Loucy (cell line): ENCODE data around the gene CLEC16A.
"Not testable (repeated sequence)": the region's sequence is repeated elsewhere in the genome, so short reads cannot be mapped to it uniquely, and the experiment has no call there.

Experiments
- H2AFZ ChIP-seq: fragments of 200-600 bp; sonication (generic); 2 replicates; pipeline ENCODE4 v1.6.0; 2016; ENCODE audit warnings: antibody characterized with exemption, mild to moderate bottlenecking, low read length, moderate library complexity
- H3F3A ChIP-seq: fragments of 200-600 bp; 2 replicates; pipeline ENCODE4 v1.6.0; 2016; ENCODE audit warnings: antibody characterized with exemption, low read depth, mild to moderate bottlenecking
- H3K27me3 ChIP-seq: fragments of 200-600 bp; sonication (generic); 2 replicates; pipeline ENCODE4 v1.6.1; 2014; ENCODE audit warnings: low read length, mild to moderate bottlenecking; ENCODE audit not compliant: insufficient read depth, poor library complexity, severe bottlenecking
- H3K36me3 ChIP-seq: fragments of 200-600 bp; sonication (generic); 2 replicates; pipeline ENCODE4 v1.6.1; 2016; ENCODE audit warnings: low read length; ENCODE audit not compliant: insufficient read depth
- H3K4me1 ChIP-seq: fragments of 200-600 bp; sonication (generic); 2 replicates; pipeline ENCODE4 v1.5.1; 2014; ENCODE audit warnings: low read length, mild to moderate bottlenecking; ENCODE audit not compliant: insufficient read depth, poor library complexity, severe bottlenecking
- H3K4me2 ChIP-seq: fragments of 200-600 bp; sonication (generic); 2 replicates; pipeline ENCODE4 v1.6.0; 2014; ENCODE audit warnings: antibody characterized with exemption, low read length, low read depth, mild to moderate bottlenecking; ENCODE audit not compliant: poor library complexity, severe bottlenecking
- H3K4me3 ChIP-seq: fragments of 200-600 bp; sonication (generic); 2 replicates; pipeline ENCODE4 v1.5.1; 2014; ENCODE audit warnings: low read length, mild to moderate bottlenecking, mixed read lengths; ENCODE audit not compliant: poor library complexity, severe bottlenecking
- H3K79me2 ChIP-seq: fragments of 200-600 bp; sonication (generic); 2 replicates; pipeline ENCODE4 v1.6.1; 2014; ENCODE audit warnings: low read length; ENCODE audit not compliant: insufficient read depth
- H3K9ac ChIP-seq: fragments of 200-600 bp; sonication (generic); 2 replicates; pipeline ENCODE4 v1.6.0; 2014; ENCODE audit warnings: mild to moderate bottlenecking, low read depth, low read length, moderate library complexity; ENCODE audit not compliant: poor library complexity, severe bottlenecking
- H3K9me2 ChIP-seq: fragments of 200-600 bp; sonication (generic); replicated peaks from 2 replicates; pipeline ENCODE4 v1.6.1; 2016; ENCODE audit warnings: low read depth, low read length, mixed read lengths
- H3K9me3 ChIP-seq: fragments of 200-600 bp; sonication (generic); 2 replicates; pipeline ENCODE4 v1.6.1; 2014; ENCODE audit warnings: mild to moderate bottlenecking, antibody characterized with exemption, low read length, low read depth; ENCODE audit not compliant: insufficient read depth
- H4K20me1 ChIP-seq: fragments of 200-600 bp; sonication (generic); 2 replicates; pipeline ENCODE4 v1.6.0; 2014; ENCODE audit warnings: antibody characterized with exemption, low read length, mild to moderate bottlenecking; ENCODE audit not compliant: insufficient read depth, poor library complexity, severe bottlenecking
- CTCF ChIP-seq: fragments of 200-600 bp; sonication (generic); conservative IDR thresholded peaks from 2 replicates; pipeline ENCODE4 v1.5.1; 2014; ENCODE audit warnings: mild to moderate bottlenecking, antibody characterized with exemption, low read length
- EZH2phosphoT487 ChIP-seq: fragments of 200-600 bp; IDR thresholded peaks from 2 replicates; pipeline ENCODE4 v1.6.1; 2018; ENCODE audit warnings: antibody characterized with exemption, mild to moderate bottlenecking, moderate library complexity, borderline replicate concordance

Gene CLEC16A

GRCh38 chr16:11219178-11219577, 274.8 kb downstream of the CLEC16A start:
- no peaks in the 10 kb centered on the region for H3K36me3 ChIP-seq
- no peak overlapping the region for H3K4me3 ChIP-seq
- H3K27me3 ChIP-seq: no peaks in the 10 kb centered on the region
- no peaks in the 10 kb centered on the region for H3K9me2 ChIP-seq
- TF ChIP-seq CTCF: no peak
- H3K4me2 ChIP-seq: no peak overlapping the region
- no peaks in the 10 kb centered on the region for H3F3A ChIP-seq
- H3K9me3 ChIP-seq: no peaks in the 10 kb centered on the region
- H4K20me1 ChIP-seq: no peaks in the 10 kb centered on the region
- H3K79me2 ChIP-seq: no peaks in the 10 kb centered on the region
- no peaks in the 10 kb centered on the region for H3K4me1 ChIP-seq
- H3K9ac ChIP-seq: no peak overlapping the region
- no peak overlapping the region for H2AFZ ChIP-seq

DNA sequence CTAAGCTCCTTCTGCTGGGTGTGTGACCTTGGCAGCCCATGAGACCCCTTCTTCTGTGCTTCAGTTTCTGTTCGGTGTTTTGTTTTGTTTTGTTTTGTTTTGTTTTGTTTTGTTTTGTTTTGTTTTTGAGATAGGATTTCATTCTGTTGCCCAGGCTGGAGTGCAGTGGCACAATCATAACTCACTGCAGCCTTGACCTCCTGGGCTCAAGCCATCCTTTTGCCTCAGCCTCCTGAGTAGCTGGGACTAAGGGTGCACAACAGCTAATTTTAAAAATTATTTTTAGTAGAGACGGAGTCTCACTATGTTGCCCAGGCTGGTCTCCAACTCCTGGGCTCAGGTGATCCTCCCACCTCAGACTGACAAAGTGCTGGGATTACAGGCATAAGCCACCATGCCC, 276.1 kb downstream of the CLEC16A start:
- H2AFZ ChIP-seq, H3K27me3 ChIP-seq, H3K79me2 ChIP-seq, H3K9ac ChIP-seq, H3K36me3 ChIP-seq, H4K20me1 ChIP-seq, H3K4me1 ChIP-seq, H3K4me2 ChIP-seq, H3K9me3 ChIP-seq, H3F3A ChIP-seq, H3K4me3 ChIP-seq, H3K9me2 ChIP-seq: not testable (repeated sequence)

- Histone ChIP-seq H3K9me3 (no peaks in the 10 kb centered on the region), H4K20me1 (no peaks in the 10 kb centered on the region), H3K4me1 (no peaks in the 10 kb centered on the region), H3K36me3 (no peaks in the 10 kb centered on the region), H3K27me3 (no peaks in the 10 kb centered on the region), H3K79me2 (no peaks in the 10 kb centered on the region), H2AFZ (no peak overlapping the region; the same call in 1 of the 2 replicates), H3K9ac (no peak overlapping the region), H3K4me3 (no peak overlapping the region), H3K9me2 (no peaks in the 10 kb centered on the region), H3F3A (no peaks in the 10 kb centered on the region), H3K4me2 (peak overlapping the region; percentile 27)
- no peak for TF ChIP-seq CTCF
- TF ChIP-seq EZH2phosphoT487: no peak
Measured at GRCh38 chr16:11224096-11224893, 279.9 kb downstream of the CLEC16A start.
